Subcutaneous adipose tissue (tissue), 4 donors: ENCODE measurements around the gene OSBPL10. TPM values are rescaled to one million over a fixed set of nuclear protein-coding genes. Genes with fewer than 3 reads are reported as not detected.

Experiments
- CTCF ChIP-seq: fragments of 450-650 bp; IDR thresholded peaks from one replicate; pipeline ENCODE4 v1.5.1; 2016; ENCODE audit warnings: low read depth, mild to moderate bottlenecking, control low read depth, antibody characterized with exemption, moderate library complexity
- total RNA-seq, 4 donors: library from RNA; depleted of rRNA; stranded (reverse); fragments of >200 nt; gene quantifications; one replicate each; pipeline ENCODE4 v1.1.0, GENCODE V29; 2016

The OSBPL10 gene
- total RNA-seq, 4 donors from 2014 or later = 7.3 to 72.7 (median 26.0) TPM

GRCh38 chr3:31960793-31961431, 20.1 kb downstream of the OSBPL10 start:
- TF ChIP-seq CTCF = no peak

- no peak for TF ChIP-seq CTCF
Observed at GRCh38 chr3:31959951-31960792, 20.9 kb downstream of the OSBPL10 start.

- no peak for TF ChIP-seq CTCF
Observed at GRCh38 chr3:31959251-31959650, 21.8 kb downstream of the OSBPL10 start.

GRCh38 chr3:31958701-31959152, 22.3 kb downstream of the OSBPL10 start:
- no peak for TF ChIP-seq CTCF

- TF ChIP-seq CTCF = no peak
Observed at GRCh38 chr3:31957106-31957505, 24.0 kb downstream of the OSBPL10 start.

GRCh38 chr3:31955581-31955980, 25.5 kb downstream of the OSBPL10 start:
- TF ChIP-seq CTCF = no peak

GRCh38 chr3:31953636-31954035, 27.4 kb downstream of the OSBPL10 start:
- no peak for TF ChIP-seq CTCF
